Caco-2 (cell line): ENCODE data around the gene CDKN2AIPNL. TPM values are rescaled to one million over a fixed set of nuclear protein-coding genes. Genes with fewer than 3 reads are reported as not detected.

Experiments used
- BruUV-seq: library from RNA; stranded (reverse); fragments of 400-500 nt; replicated peaks from 2 replicates; lab custom pipeline; 2021; lab: Mats Ljungman, UMichigan
- CTCF ChIA-PET: fragments of 300-600 bp; sonication (Branson Sonifier 250); formaldehyde crosslinking; loops from one replicate; lab custom pipeline; 2022; ENCODE audit warnings: antibody characterized with exemption; lab: Charles Lee
- POLR2A ChIA-PET: fragments of 300-600 bp; sonication (Branson Sonifier 250); formaldehyde crosslinking; loops from one replicate; lab custom pipeline; 2022; ENCODE audit warnings: antibody characterized with exemption; lab: Charles Lee
- DNase-seq, 2 experiments: peaks; one replicate each; pipeline versions ENCODE4 v3.0.0 to v3.0.0-alpha.2; 2020 to 2022
- H3K27me3 ChIP-seq: replicated peaks from 2 replicates; pipeline ENCODE4 v1.6.0; 2011; ENCODE audit warnings: low read length; ENCODE audit not compliant: control insufficient read depth, insufficient read depth
- H3K36me3 ChIP-seq: 2 replicates; pipeline ENCODE4 v1.5.1; 2011; ENCODE audit warnings: low read length; ENCODE audit not compliant: control insufficient read depth, insufficient read depth
- H3K4me1 ChIP-seq: fragments of 250-450 bp; sonication (Bioruptor Pico); 2 replicates; pipeline ENCODE4 v1.5.1; 2020; ENCODE audit warnings: mild to moderate bottlenecking
- H3K4me3 ChIP-seq: 2 replicates; pipeline ENCODE4 v1.5.1; 2011; ENCODE audit warnings: low read depth, mild to moderate bottlenecking, control low read depth, low read length
- H3K9me3 ChIP-seq: fragments of 250-450 bp; sonication (Bioruptor Pico); 2 replicates; pipeline ENCODE4 v1.5.1; 2020; ENCODE audit warnings: mild to moderate bottlenecking, moderate library complexity
- H3K27ac Mint-ChIP-seq: one replicate; pipeline ENCODE4 v1.8.0; 2022; ENCODE audit warnings: mixed read lengths; ENCODE audit not compliant: unreplicated experiment
- H3K27me3 Mint-ChIP-seq: one replicate; pipeline ENCODE4 v1.8.0; 2022; ENCODE audit warnings: mixed read lengths; ENCODE audit not compliant: insufficient read depth, unreplicated experiment
- H3K36me3 Mint-ChIP-seq: one replicate; pipeline ENCODE4 v1.8.0; 2022; ENCODE audit warnings: mild to moderate bottlenecking, mixed read lengths; ENCODE audit not compliant: insufficient read depth, unreplicated experiment
- H3K4me1 Mint-ChIP-seq: one replicate; pipeline ENCODE4 v1.8.0; 2022; ENCODE audit warnings: low read depth, mixed read lengths; ENCODE audit not compliant: unreplicated experiment
- H3K4me3 Mint-ChIP-seq: one replicate; pipeline ENCODE4 v1.8.0; 2022; ENCODE audit warnings: mild to moderate bottlenecking, moderate library complexity, mixed read lengths; ENCODE audit not compliant: unreplicated experiment
- H3K9me3 Mint-ChIP-seq: one replicate; pipeline ENCODE4 v1.8.0; 2022; ENCODE audit warnings: mixed read lengths; ENCODE audit not compliant: unreplicated experiment
- CTCF ChIP-seq, 2 experiments: fragments of 200-600 bp in 1 of 2; IDR thresholded peaks; 1 replicate in 1 of 2; 2 replicates in 1 of 2; pipeline versions ENCODE4 v1.5.1 to v1.8.0; 2011 to 2022; ENCODE audit warnings: antibody characterized with exemption in 1 of 2, control low read depth in 1 of 2, inconsistent platforms in 1 of 2, low read depth in 1 of 2, low read length in 1 of 2, mild to moderate bottlenecking in 1 of 2, moderate library complexity in 1 of 2; ENCODE audit not compliant: insufficient read depth in 1 of 2, severe bottlenecking in 1 of 2, unreplicated experiment in 1 of 2
- intact Hi-C: fragments of 100-400 bp; cut with micrococcal nuclease; formaldehyde crosslinking; loops from one replicate; pipeline ENCODE4 v1.10.0; 2022; ENCODE audit not compliant: unreplicated experiment
- total RNA-seq: library from RNA; stranded (reverse); gene quantifications from 2 replicates; pipeline ENCODE4 v1.2.3, GENCODE V29; 2022

Gene CDKN2AIPNL
- total RNA-seq, 1 experiment from 2014 or later: 53.2 TPM

GRCh38 chr5:134432677-134433359, 21.1 kb upstream of the CDKN2AIPNL start:
- BruUV-seq: no TSS peak
- Histone ChIP-seq H3K9me3 (no peaks in the 10 kb centered on the region), H3K36me3 (no peaks in the 10 kb centered on the region), H3K4me1 (peaks cover 28% of the 10 kb centered on the region), H3K27me3 (no peaks in the 10 kb centered on the region), H3K4me3 (no peak overlapping the region)
- H3K4me1 Mint-ChIP-seq: peaks cover 32% of the 10 kb centered on the region
- ChIA-PET POLR2A (no interaction called here), CTCF (no interaction called here)
- no peak for TF ChIP-seq CTCF (IDR thresholded peaks at IDR 0.05; ENCODE audit: insufficient read depth in 1 of 2, low read depth in 1 of 2, low read length in 1 of 2, severe bottlenecking in 1 of 2, unreplicated experiment in 1 of 2)
- no peaks in the 10 kb centered on the region for H3K27me3 Mint-ChIP-seq
- no peak for DNase-seq
- H3K27ac Mint-ChIP-seq: no peak overlapping the region
- intact Hi-C loops: no loop called here
- peaks cover 7% of the 10 kb centered on the region for H3K36me3 Mint-ChIP-seq
- H3K9me3 Mint-ChIP-seq: no peaks in the 10 kb centered on the region
- H3K4me3 Mint-ChIP-seq: no peak overlapping the region

- no peaks in the 10 kb centered on the region for H3K36me3 ChIP-seq
- no peaks in the 10 kb centered on the region for H3K27me3 ChIP-seq
- peaks cover 5% of the 10 kb centered on the region for H3K36me3 Mint-ChIP-seq
- intact Hi-C loops: no loop called here
- no TSS peak for BruUV-seq
- H3K4me3 ChIP-seq: no peak overlapping the region
- H3K27ac Mint-ChIP-seq: no peak overlapping the region
- peaks cover 32% of the 10 kb centered on the region for H3K4me1 Mint-ChIP-seq
- no peak overlapping the region for H3K4me3 Mint-ChIP-seq
- H3K9me3 ChIP-seq: no peaks in the 10 kb centered on the region
- no peak for DNase-seq
- no peak for TF ChIP-seq CTCF (IDR thresholded peaks at IDR 0.05; ENCODE audit: insufficient read depth in 1 of 2, low read depth in 1 of 2, low read length in 1 of 2, severe bottlenecking in 1 of 2, unreplicated experiment in 1 of 2)
- CTCF ChIA-PET: interaction anchor here (0.7 kb wide), 1 partner anchor 17 kb away, joined by 4 read pairs; no protein-coding TSS in a partner anchor
- POLR2A ChIA-PET: no interaction called here
- no peaks in the 10 kb centered on the region for H3K9me3 Mint-ChIP-seq
- H3K27me3 Mint-ChIP-seq: no peaks in the 10 kb centered on the region
- H3K4me1 ChIP-seq: peaks cover 22% of the 10 kb centered on the region
Observed at GRCh38 chr5:134432174-134432573, 20.5 kb upstream of the CDKN2AIPNL start.

- POLR2A ChIA-PET: no interaction called here
- no peak overlapping the region for H3K27ac Mint-ChIP-seq
- DNase-seq: no peak
Observed at GRCh38 chr5:134430001-134430569, 18.4 kb upstream of the CDKN2AIPNL start.

More at GRCh38 chr5:134430001-134430569, 18.4 kb upstream of the CDKN2AIPNL start:
- Mint-ChIP-seq H3K4me3 (no peak overlapping the region), H3K4me1 (peaks cover 19% of the 10 kb centered on the region), H3K9me3 (no peaks in the 10 kb centered on the region), H3K27me3 (no peaks in the 10 kb centered on the region), H3K36me3 (no peaks in the 10 kb centered on the region)
- H3K27me3 ChIP-seq: no peaks in the 10 kb centered on the region
- H3K9me3 ChIP-seq: no peaks in the 10 kb centered on the region
- no peak overlapping the region for H3K4me3 ChIP-seq
- no peak for TF ChIP-seq CTCF (IDR thresholded peaks at IDR 0.05; ENCODE audit: insufficient read depth in 1 of 2, low read depth in 1 of 2, low read length in 1 of 2, severe bottlenecking in 1 of 2, unreplicated experiment in 1 of 2)
- CTCF ChIA-PET: no interaction called here
- peaks cover under 1% of the 10 kb centered on the region; the same call in 1 of the 2 replicates for H3K4me1 ChIP-seq
- intact Hi-C loops: no loop called here
- no TSS peak for BruUV-seq
- no peaks in the 10 kb centered on the region for H3K36me3 ChIP-seq
